ENCODE measurements around the gene BCL7C. TPM values are rescaled to one million over a fixed set of nuclear protein-coding genes. Genes with fewer than 3 reads are reported as not detected.

BCL7C gene
- total and polyA plus RNA-seq, 8 donors: 12.2 to 58.2 (median 30.6) TPM

DNA sequence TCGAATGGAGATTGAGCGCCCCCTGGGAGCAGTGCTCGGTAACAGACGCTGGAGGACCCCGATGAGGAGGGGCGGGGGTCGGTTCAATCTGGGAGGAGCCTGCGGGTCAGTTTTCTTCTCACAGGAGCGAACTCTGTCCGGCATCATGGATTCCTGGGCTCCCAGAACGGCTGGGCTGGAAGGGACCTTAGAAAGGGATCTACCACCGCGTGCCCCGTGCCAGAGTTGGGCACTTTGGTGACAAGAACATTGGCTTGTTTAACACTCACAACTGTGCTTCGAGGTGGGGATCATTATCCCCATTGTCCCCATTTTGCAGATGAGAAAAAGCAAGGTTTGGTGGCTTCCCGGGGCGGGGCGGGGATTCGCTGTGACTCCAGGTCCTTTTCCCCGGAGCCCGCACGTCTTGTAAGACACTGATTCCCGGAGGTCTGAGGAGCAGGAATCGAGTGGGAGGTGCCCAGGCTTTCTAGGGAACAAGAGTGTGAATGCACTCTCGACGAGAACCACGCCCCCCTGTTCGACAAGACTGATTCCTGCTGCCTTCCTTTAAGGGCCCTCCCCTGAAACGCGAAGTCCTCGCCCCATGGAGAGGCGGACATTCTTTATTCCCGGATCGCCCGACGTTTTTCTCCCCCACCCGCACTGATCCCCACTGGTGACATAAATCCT is 28.0 kb upstream of the BCL7C start:
- peak overlapping the region; percentile 63 to 85 (median 74) for H3K4me3 ChIP-seq
- H3K36me3 ChIP-seq: peaks cover 0 to 15% (median 14%) of the 10 kb centered on the region in 4 donors
- WGBS, 5 donors: 0 to 1% (median 0%) methylated on average over 37 of the region's 37 CpGs
- TF ChIP-seq CTCF (IDR thresholded peaks at IDR 0.05) (peak in 5 of 7 experiments; percentile 85 to 91 (median 86)), POLR2AphosphoS5 (IDR thresholded peaks at IDR 0.05) (peak in 1 of 3 donors; percentile 49), POLR2A (IDR thresholded peaks at IDR 0.05) (no peak)
- no peaks in the 10 kb centered on the region for H3K27me3 ChIP-seq
- no peaks in the 10 kb centered on the region for H3K9me3 ChIP-seq
- intact Hi-C loops (cut with DNase I; ENCODE audit: low total_unique reads): no loop called here
- peak overlapping the region; percentile 87 to 94 (median 91) for H3K27ac ChIP-seq
- peak; percentile 90 to 98 for DNase-seq
- H3K4me1 ChIP-seq: peaks cover 18 to 39% (median 30%) of the 10 kb centered on the region in 4 donors

DNA sequence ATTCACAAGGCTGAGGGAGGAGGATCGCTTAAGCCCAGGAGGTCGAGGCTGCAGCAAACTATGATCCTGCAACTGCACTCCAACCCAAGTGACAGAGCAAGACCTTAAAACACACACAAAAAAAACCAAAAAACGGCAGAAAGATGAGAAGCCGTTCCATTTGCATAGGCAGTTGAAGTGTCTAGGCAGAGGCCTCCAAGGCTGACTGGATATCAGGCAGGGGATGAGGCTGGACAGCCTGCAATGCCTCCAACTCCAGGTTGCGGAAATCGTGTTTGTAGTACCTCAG is 27.5 kb upstream of the BCL7C start:
- no peaks in the 10 kb centered on the region for H3K9me3 ChIP-seq
- peaks cover 0 to 10% (median 10%) of the 10 kb centered on the region in 4 donors for H3K36me3 ChIP-seq
- intact Hi-C loops (cut with DNase I; ENCODE audit: low total_unique reads): no loop called here
- no peak for DNase-seq
- H3K27ac ChIP-seq: peak overlapping the region; percentile 87 to 94 (median 91)
- no peaks in the 10 kb centered on the region for H3K27me3 ChIP-seq
- H3K4me3 ChIP-seq: peak overlapping the region; percentile 63 to 85 (median 74)
- no peak for TF ChIP-seq POLR2AphosphoS5 (IDR thresholded peaks at IDR 0.05)
- no peak for TF ChIP-seq POLR2A (IDR thresholded peaks at IDR 0.05)
- TF ChIP-seq EP300 (IDR thresholded peaks at IDR 0.05): no peak
- no peak for TF ChIP-seq CTCF (IDR thresholded peaks at IDR 0.05)
- 21 to 25% (median 24%) methylated on average over 6 of the region's 6 CpGs for whole genome bisulfite sequencing, 5 donors
- H3K4me1 ChIP-seq: peaks cover 18 to 39% (median 29%) of the 10 kb centered on the region in 4 donors

DNA sequence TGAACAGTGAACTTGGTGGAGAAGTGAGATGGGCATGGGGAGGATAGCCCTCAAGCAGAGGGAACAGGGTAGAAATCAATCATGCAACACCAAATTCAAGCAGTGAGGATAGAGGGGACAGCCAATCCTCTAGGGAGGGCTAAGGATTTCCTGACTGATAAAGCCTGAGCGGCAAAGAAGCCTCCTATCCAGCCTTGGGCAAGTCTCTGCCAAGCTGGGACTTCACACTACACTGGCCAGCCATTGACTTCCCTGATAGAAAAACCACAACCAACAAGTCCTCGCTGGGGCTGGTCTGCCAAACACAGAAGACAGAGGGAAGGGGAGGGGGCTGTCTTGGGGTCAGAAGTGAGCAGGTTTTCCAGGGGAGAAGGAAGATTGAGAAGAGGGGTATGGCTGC is 27.0 kb upstream of the BCL7C start:
- intact Hi-C loops (cut with DNase I; ENCODE audit: low total_unique reads): no loop called here
- Histone ChIP-seq H3K4me1 (peaks cover 18 to 34% (median 29%) of the 10 kb centered on the region in 4 donors), H3K27me3 (no peaks in the 10 kb centered on the region), H3K27ac (peak overlapping the region in 1 of 5 donors; percentile 94), H3K36me3 (peaks cover 0 to 5% (median 5%) of the 10 kb centered on the region in 4 donors), H3K4me3 (no peak overlapping the region), H3K9me3 (no peaks in the 10 kb centered on the region)
- TF ChIP-seq CTCF (IDR thresholded peaks at IDR 0.05): no peak
- no peak for TF ChIP-seq EP300 (IDR thresholded peaks at IDR 0.05)
- TF ChIP-seq POLR2A (IDR thresholded peaks at IDR 0.05): no peak
- no peak for TF ChIP-seq POLR2AphosphoS5 (IDR thresholded peaks at IDR 0.05)
- no peak for DNase-seq
- 57 to 77% (median 72%) methylated on average over 2 of the region's 2 CpGs for WGBS, 5 donors

GRCh38 chr16:30918614-30919013 is 24.7 kb upstream of the BCL7C start:
- DNase-seq: no peak
- Histone ChIP-seq H3K4me1 (peaks cover 7 to 11% (median 10%) of the 10 kb centered on the region in 4 donors), H3K36me3 (no peaks in the 10 kb centered on the region), H3K4me3 (no peak overlapping the region), H3K27me3 (no peaks in the 10 kb centered on the region), H3K9me3 (no peaks in the 10 kb centered on the region), H3K27ac (no peak overlapping the region)
- WGBS, 5 donors: 78 to 100% (median 93%) methylated on average over 1 of the region's 1 CpG
- TF ChIP-seq EP300 (IDR thresholded peaks at IDR 0.05): no peak
- TF ChIP-seq POLR2AphosphoS5 (IDR thresholded peaks at IDR 0.05): no peak
- TF ChIP-seq CTCF (IDR thresholded peaks at IDR 0.05): no peak
- TF ChIP-seq POLR2A (IDR thresholded peaks at IDR 0.05): no peak
- intact Hi-C loops (cut with DNase I; ENCODE audit: low total_unique reads): loop anchor here (5.0 kb wide), 1 partner anchor 66 kb away; no protein-coding TSS in a partner anchor

Data from stomach (tissue), 9 donors.